ENCODE results near the gene OR6N1.

OR6N1 gene

GRCh38 chr1:158717344-158717743 is 54.7 kb downstream of the OR6N1 start:
- CTCF ChIA-PET, result no interaction called here
- no peak for DNase-seq (ENCODE audit: extremely low spot score)
- POLR2A ChIA-PET, result no interaction called here
- TF ChIP-seq SP1 (IDR thresholded peaks at IDR 0.05), result no peak
- no peak for TF ChIP-seq FOXA1 (IDR thresholded peaks at IDR 0.05)
- no peak for TF ChIP-seq FOXM1 (IDR thresholded peaks at IDR 0.05; ENCODE audit: borderline replicate concordance)
- TF ChIP-seq ZNF384 (IDR thresholded peaks at IDR 0.05), result no peak
- no peak for TF ChIP-seq TARDBP (IDR thresholded peaks at IDR 0.05)
- TF ChIP-seq L3MBTL2 (conservative IDR thresholded peaks at IDR 0.05), result no peak
- TF ChIP-seq PKNOX1 (IDR thresholded peaks at IDR 0.05), result no peak
- no peak for TF ChIP-seq LEF1 (IDR thresholded peaks at IDR 0.05; ENCODE audit: borderline replicate concordance)
- TF ChIP-seq ELF4 (IDR thresholded peaks at IDR 0.05), result no peak
- no peak for TF ChIP-seq FOXK2 (IDR thresholded peaks at IDR 0.05)
- TF ChIP-seq SUZ12 (IDR thresholded peaks at IDR 0.05), result no peak
- no peak for TF ChIP-seq CTBP1 (IDR thresholded peaks at IDR 0.05; ENCODE audit: borderline replicate concordance)
- TF ChIP-seq NFRKB (IDR thresholded peaks at IDR 0.05), result no peak
- no peak for TF ChIP-seq BHLHE40 (IDR thresholded peaks at IDR 0.05; ENCODE audit: borderline replicate concordance)
- TF ChIP-seq HDGF (IDR thresholded peaks at IDR 0.05; ENCODE audit: borderline replicate concordance), result no peak
- TF ChIP-seq ARNT (IDR thresholded peaks at IDR 0.05), result no peak

- no peak for DNase-seq (ENCODE audit: extremely low spot score)
These were observed 55.7 kb downstream of the OR6N1 start for GRCh38 chr1:158716335-158716734.

GRCh38 chr1:158714754-158715153 is 57.2 kb downstream of the OR6N1 start:
- TF ChIP-seq NFRKB (IDR thresholded peaks at IDR 0.05), result no peak
- TF ChIP-seq L3MBTL2 (conservative IDR thresholded peaks at IDR 0.05), result no peak
- no peak for TF ChIP-seq ELF4 (IDR thresholded peaks at IDR 0.05)
- TF ChIP-seq SUZ12 (IDR thresholded peaks at IDR 0.05), result no peak
- CTCF ChIA-PET, result no interaction called here
- no peak for DNase-seq (ENCODE audit: extremely low spot score)
- POLR2A ChIA-PET, result no interaction called here

More at GRCh38 chr1:158716335-158716734, 55.7 kb downstream of the OR6N1 start:
- ChIA-PET POLR2A (no interaction called here), CTCF (no interaction called here)
- TF ChIP-seq FOXA1 (IDR thresholded peaks at IDR 0.05) (no peak), NFRKB (IDR thresholded peaks at IDR 0.05) (no peak), FOXM1 (IDR thresholded peaks at IDR 0.05; ENCODE audit: borderline replicate concordance) (no peak), L3MBTL2 (conservative IDR thresholded peaks at IDR 0.05) (no peak), ELF4 (IDR thresholded peaks at IDR 0.05) (no peak), SP1 (IDR thresholded peaks at IDR 0.05) (no peak), FOXK2 (IDR thresholded peaks at IDR 0.05) (no peak), BHLHE40 (IDR thresholded peaks at IDR 0.05; ENCODE audit: borderline replicate concordance) (no peak), HDGF (IDR thresholded peaks at IDR 0.05; ENCODE audit: borderline replicate concordance) (no peak), LEF1 (IDR thresholded peaks at IDR 0.05; ENCODE audit: borderline replicate concordance) (no peak)
